Loucy (cell line): ENCODE data around the gene SMG6.

Source experiments
- EZH2phosphoT487 ChIP-seq: fragments of 200-600 bp; IDR thresholded peaks from 2 replicates; pipeline ENCODE4 v1.6.1; 2018; ENCODE audit warnings: antibody characterized with exemption, mild to moderate bottlenecking, moderate library complexity, borderline replicate concordance
- TF ChIP-seq, protein P1 (sequence below): fragments of 200-600 bp; sonication (generic); conservative IDR thresholded peaks from 2 replicates; pipeline ENCODE4 v1.5.1; 2014; ENCODE audit warnings: mild to moderate bottlenecking, antibody characterized with exemption, low read length

DNA sequence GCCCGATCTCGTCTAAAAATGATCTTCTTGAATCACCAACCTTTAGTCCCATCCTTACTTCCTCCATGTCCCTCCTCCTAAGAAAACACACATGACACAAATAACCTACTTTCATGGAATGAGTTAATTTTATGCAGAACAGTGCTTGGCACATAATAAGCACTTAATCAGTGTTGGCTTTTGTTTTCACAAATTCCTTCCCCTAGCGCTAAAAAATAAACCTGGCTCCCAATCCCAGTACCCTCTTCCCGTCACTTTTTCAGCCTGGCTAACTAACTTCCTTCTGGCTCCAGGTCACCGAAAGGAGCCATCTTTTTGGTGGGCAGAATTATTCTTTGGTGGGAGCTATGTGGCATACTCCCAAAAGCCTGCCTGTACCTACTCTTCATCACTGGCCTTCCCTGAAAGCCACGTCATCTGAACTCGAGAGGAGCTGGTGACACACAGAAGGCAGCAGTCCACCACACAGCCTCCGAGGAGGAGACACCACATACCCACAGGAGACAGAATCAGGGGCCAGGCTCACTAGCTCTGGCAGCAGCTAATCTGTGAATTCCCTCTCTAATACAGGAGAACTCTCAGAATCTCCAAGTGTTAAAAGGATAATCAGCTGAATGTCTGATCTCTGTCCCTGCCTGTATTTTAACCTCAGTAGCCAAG lies 114.5 kb downstream of the SMG6 start:
- TF ChIP-seq, protein P1, sequence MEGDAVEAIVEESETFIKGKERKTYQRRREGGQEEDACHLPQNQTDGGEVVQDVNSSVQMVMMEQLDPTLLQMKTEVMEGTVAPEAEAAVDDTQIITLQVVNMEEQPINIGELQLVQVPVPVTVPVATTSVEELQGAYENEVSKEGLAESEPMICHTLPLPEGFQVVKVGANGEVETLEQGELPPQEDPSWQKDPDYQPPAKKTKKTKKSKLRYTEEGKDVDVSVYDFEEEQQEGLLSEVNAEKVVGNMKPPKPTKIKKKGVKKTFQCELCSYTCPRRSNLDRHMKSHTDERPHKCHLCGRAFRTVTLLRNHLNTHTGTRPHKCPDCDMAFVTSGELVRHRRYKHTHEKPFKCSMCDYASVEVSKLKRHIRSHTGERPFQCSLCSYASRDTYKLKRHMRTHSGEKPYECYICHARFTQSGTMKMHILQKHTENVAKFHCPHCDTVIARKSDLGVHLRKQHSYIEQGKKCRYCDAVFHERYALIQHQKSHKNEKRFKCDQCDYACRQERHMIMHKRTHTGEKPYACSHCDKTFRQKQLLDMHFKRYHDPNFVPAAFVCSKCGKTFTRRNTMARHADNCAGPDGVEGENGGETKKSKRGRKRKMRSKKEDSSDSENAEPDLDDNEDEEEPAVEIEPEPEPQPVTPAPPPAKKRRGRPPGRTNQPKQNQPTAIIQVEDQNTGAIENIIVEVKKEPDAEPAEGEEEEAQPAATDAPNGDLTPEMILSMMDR, result no peak
- no peak for TF ChIP-seq EZH2phosphoT487
